Colonic mucosa (tissue), 4 donors: Measurements from ENCODE around the gene HS1BP3. TPM values are rescaled to one million over a fixed set of nuclear protein-coding genes. Genes with fewer than 3 reads are reported as not detected.

Experiments used
- DNase-seq: peaks from one replicate; pipeline ENCODE4 v3.0.0-alpha.2; 2020
- H3K27ac ChIP-seq: fragments of 200-600 bp; one replicate; pipeline ENCODE4 v1.8.0; 2021
- H3K27me3 ChIP-seq: fragments of 200-600 bp; one replicate; pipeline ENCODE4 v1.8.0; 2021
- H3K36me3 ChIP-seq: fragments of 200-600 bp; one replicate; pipeline ENCODE4 v1.8.0; 2021
- H3K4me1 ChIP-seq: fragments of 200-600 bp; one replicate; pipeline ENCODE4 v1.8.0; 2021; ENCODE audit warnings: mild to moderate bottlenecking
- H3K4me3 ChIP-seq: fragments of 200-600 bp; one replicate; pipeline ENCODE4 v1.8.0; 2021
- H3K9ac ChIP-seq, 2 donors: one replicate each; pipeline ENCODE4 v1.7.0; 2013; ENCODE audit warnings: control low read depth in 2 of 2, low read depth in 2 of 2, low read length in 2 of 2
- H3K9me3 ChIP-seq: fragments of 200-600 bp; one replicate; pipeline ENCODE4 v1.8.0; 2021
- intact Hi-C: fragments of 100-400 bp; cut with DNase I; formaldehyde crosslinking; loops from one replicate; pipeline ENCODE4 v1.14.1; 2022
- total RNA-seq, 2 donors: library from RNA; stranded (reverse); fragmentation: NEBNext Ultra II Directional in 1 of 2; extraction: Animal tissue kit (Norgen Biotek cat#: 25700) in 1 of 2; gene quantifications; one replicate each; pipeline ENCODE4 v1.2.1, GENCODE V29; 2021
- TF ChIP-seq, protein P1 (sequence below): fragments of 200-600 bp; IDR thresholded peaks from one replicate; pipeline ENCODE4 v1.8.0; 2022; ENCODE audit warnings: antibody characterized with exemption, mild to moderate bottlenecking
- donor health status: healthy.
- donor health status: DM: no; HTN: no; CAD: no.
- donor health status: DM: no; HTN: no; CAD: no.

Gene HS1BP3
- total RNA-seq, 2 donors from 2014 or later: 21.2 to 21.5 TPM

DNA sequence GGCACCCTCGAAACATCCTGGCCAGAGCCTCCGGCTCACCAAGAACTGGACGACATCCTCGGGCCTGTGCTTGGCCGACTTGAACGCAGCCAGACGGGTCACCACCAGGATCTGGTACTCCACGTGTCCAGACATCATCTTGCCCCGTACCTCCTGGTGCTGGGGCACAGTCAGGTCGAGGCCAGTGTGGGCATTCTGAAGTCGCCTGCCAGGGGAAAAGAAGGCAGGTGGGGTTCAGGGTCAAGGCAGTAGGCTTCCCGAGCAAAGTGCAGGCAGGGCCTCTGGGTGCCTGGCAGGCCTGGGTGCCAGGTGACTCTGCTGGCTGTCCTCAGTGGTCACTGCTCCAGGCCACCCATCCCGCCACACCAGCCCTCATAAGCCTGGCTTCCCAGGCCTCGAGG is 5.6 kb downstream of the HS1BP3 start:
- Histone ChIP-seq H3K9me3 (no peaks in the 10 kb centered on the region), H3K9ac (no peak overlapping the region), H3K27me3 (no peaks in the 10 kb centered on the region), H3K36me3 (no peaks in the 10 kb centered on the region), H3K4me3 (no peak overlapping the region), H3K4me1 (peaks cover 10% of the 10 kb centered on the region), H3K27ac (no peak overlapping the region)
- intact Hi-C loops: no loop called here
- DNase-seq: no peak
- TF ChIP-seq, protein P1, sequence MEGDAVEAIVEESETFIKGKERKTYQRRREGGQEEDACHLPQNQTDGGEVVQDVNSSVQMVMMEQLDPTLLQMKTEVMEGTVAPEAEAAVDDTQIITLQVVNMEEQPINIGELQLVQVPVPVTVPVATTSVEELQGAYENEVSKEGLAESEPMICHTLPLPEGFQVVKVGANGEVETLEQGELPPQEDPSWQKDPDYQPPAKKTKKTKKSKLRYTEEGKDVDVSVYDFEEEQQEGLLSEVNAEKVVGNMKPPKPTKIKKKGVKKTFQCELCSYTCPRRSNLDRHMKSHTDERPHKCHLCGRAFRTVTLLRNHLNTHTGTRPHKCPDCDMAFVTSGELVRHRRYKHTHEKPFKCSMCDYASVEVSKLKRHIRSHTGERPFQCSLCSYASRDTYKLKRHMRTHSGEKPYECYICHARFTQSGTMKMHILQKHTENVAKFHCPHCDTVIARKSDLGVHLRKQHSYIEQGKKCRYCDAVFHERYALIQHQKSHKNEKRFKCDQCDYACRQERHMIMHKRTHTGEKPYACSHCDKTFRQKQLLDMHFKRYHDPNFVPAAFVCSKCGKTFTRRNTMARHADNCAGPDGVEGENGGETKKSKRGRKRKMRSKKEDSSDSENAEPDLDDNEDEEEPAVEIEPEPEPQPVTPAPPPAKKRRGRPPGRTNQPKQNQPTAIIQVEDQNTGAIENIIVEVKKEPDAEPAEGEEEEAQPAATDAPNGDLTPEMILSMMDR: no peak

DNA sequence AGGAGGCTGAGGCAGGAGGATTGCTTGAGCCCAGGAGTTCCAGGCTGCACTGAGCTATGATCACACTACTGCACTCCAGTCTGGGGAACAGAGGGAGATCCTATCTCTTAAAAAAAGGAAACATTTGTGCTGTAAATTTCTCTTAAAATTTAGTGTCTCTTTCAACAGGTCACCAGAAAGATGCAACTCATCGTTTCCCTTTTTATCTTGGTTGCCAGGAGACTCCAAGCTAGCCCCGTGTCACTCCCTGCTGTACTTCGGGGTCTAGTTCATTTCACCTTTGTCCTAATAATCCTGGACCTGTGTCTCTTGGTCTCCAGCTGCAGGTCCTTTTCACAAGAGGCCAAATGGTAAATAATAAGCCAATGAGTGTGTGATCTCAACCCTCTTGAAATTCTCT is 7.1 kb downstream of the HS1BP3 start:
- intact Hi-C loops: no loop called here
- no peaks in the 10 kb centered on the region for H3K36me3 ChIP-seq
- H3K9me3 ChIP-seq: no peaks in the 10 kb centered on the region
- H3K4me3 ChIP-seq: no peak overlapping the region
- no peaks in the 10 kb centered on the region for H3K4me1 ChIP-seq
- H3K9ac ChIP-seq: no peak overlapping the region
- no peak for DNase-seq
- H3K27ac ChIP-seq: no peak overlapping the region
- TF ChIP-seq, protein P1: no peak
- H3K27me3 ChIP-seq: no peaks in the 10 kb centered on the region

DNA sequence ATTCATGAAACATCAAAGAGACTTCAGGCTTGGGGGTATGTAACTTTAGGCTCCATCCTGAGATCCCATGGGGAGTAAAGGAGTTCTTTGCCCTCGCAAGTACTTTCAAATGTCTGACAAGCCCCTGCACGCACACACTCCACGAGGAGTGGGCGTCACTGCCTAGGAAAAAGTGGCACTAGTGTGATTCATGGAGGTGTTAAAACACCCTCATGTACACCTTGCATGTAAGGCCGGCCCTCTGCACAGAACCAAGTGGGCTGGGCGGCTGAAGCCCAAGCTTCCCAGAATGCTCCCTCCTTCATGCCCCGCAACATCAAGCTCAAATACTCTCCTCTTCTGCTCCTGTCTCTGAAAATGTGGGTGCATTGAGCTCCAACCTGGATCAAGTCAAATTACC is 7.8 kb downstream of the HS1BP3 start:
- no peaks in the 10 kb centered on the region for H3K4me1 ChIP-seq
- H3K27ac ChIP-seq: no peak overlapping the region
- no peaks in the 10 kb centered on the region for H3K9me3 ChIP-seq
- intact Hi-C loops: no loop called here
- no peak overlapping the region for H3K4me3 ChIP-seq
- no peak overlapping the region for H3K9ac ChIP-seq
- no peaks in the 10 kb centered on the region for H3K27me3 ChIP-seq
- TF ChIP-seq, protein P1: no peak
- DNase-seq: no peak
- H3K36me3 ChIP-seq: no peaks in the 10 kb centered on the region

DNA sequence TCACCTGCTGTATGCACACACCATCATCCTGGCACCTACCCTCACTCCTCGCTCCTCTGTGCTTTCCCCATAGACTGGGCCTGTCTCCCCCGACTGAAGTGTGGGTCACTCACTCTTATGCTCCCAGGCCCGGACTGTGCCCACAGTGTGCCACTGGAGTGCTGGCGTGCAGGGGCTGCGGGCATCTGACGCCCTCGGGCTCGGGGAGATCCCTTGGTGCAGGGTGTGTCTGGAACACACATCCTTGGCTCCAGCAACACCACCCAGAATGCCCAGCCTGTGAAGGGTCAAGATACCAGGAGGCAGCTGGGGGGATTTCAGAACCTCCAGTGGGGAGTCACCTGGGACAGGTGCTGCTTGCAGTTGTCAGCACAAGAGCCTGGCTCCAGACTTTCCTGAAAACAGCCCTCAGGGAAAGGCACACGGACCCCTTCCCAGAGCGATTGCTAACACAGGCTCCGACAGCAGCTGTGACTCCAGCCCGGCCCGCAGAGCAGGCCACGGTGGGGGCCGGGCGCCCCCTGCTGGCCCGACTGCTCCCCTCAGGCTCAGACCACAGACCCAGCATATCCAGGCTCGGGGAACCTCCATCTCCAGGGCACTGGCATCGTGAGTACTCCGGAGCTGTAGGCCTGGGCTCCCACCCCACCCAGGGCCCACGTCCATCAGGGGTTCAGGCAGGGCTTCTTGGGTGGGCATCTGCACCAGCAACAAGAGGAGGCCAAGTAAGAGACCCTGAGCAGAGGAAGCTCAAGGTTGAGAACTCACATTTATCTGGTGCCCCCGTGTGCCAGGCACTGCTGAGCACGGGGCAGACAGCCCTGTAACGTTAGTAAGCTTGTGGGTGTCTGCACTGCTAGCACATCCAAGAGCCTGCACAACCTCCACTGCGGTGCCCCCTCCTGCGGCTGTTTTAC is 8.6 kb downstream of the HS1BP3 start:
- H3K36me3 ChIP-seq: no peaks in the 10 kb centered on the region
- H3K4me3 ChIP-seq: no peak overlapping the region
- no peak overlapping the region for H3K9ac ChIP-seq
- DNase-seq: peak; percentile 63
- TF ChIP-seq, protein P1: peak; percentile 93
- no peaks in the 10 kb centered on the region for H3K27me3 ChIP-seq
- H3K9me3 ChIP-seq: no peaks in the 10 kb centered on the region
- no peak overlapping the region for H3K27ac ChIP-seq
- intact Hi-C loops: no loop called here
- H3K4me1 ChIP-seq: no peaks in the 10 kb centered on the region

DNA sequence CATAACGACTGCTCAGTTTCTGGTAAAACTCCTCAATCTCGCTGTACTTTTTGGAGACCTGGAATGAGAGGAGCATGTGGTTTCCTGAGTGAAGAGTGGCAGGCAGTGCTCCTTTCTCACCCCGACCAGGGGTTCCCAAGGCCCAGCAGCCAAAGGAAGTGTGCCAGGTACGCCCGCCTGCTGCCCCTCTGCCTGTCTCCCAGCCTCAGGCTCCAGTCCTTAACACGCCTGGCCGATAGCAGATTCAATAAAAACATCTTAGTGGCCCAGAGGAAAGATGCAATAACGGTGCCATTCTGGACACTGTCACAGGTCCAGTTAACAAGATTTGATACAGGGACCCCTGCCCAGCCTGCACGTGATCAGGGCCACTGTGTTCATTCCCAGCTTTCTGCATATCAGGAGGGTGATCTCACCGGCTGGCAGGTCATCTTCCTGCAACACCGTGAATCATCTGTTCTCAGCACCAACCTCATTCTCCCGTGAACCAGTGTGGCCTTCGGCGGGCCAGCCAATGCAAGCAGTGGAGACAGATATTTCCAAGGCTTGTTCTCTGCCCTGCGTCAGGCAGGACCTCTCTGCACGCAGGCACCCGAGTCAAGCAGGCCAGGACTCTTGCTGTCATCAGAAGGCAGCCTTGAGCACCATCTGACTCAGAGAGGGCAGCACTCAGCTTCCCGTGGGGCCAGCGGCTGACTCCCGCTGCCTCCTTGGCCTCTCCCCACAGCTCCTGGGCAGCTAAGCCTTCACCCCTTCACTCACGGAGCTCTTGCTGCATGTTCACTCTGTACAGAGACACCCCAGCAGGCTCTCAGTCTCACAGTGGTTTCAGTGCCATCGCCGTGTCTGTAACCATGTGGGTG is 9.5 kb downstream of the HS1BP3 start:
- intact Hi-C loops: no loop called here
- no peak for DNase-seq
- TF ChIP-seq, protein P1: no peak

More for the DNA sequence above, 9.5 kb downstream of the HS1BP3 start:
- Histone ChIP-seq H3K27ac (no peak overlapping the region), H3K4me1 (no peaks in the 10 kb centered on the region), H3K9ac (no peak overlapping the region), H3K27me3 (no peaks in the 10 kb centered on the region), H3K36me3 (no peaks in the 10 kb centered on the region), H3K9me3 (no peaks in the 10 kb centered on the region), H3K4me3 (no peak overlapping the region)
